H1 (cell line): ENCODE measurements around the gene BAG1. TPM values are rescaled to one million over a fixed set of nuclear protein-coding genes. Genes with fewer than 3 reads are reported as not detected.

Experiments used
- CTCF ChIP-seq, 3 experiments: IDR thresholded peaks; 1 replicate in 2 of 3; 2 replicates in 1 of 3; pipeline versions ENCODE4 v1.5.1 to v1.6.1; 2011; ENCODE audit warnings: low read length in 3 of 3, mild to moderate bottlenecking in 3 of 3, inconsistent platforms in 2 of 3, low read depth in 1 of 3, moderate library complexity in 1 of 3; ENCODE audit not compliant: insufficient read depth in 1 of 3; ENCODE audit errors: control extremely low read depth in 1 of 3
- RXRA ChIP-seq: IDR thresholded peaks from 2 replicates; pipeline ENCODE4 v1.6.1; 2011; ENCODE audit warnings: low read depth, mild to moderate bottlenecking, low read length, moderate library complexity; ENCODE audit not compliant: insufficient read depth
- SRF ChIP-seq: IDR thresholded peaks from 2 replicates; pipeline ENCODE4 v1.6.1; 2011; ENCODE audit warnings: mild to moderate bottlenecking, low read depth, low read length, moderate library complexity
- TAF1 ChIP-seq: IDR thresholded peaks from 2 replicates; pipeline ENCODE4 v1.6.1; 2011; ENCODE audit warnings: mild to moderate bottlenecking, low read depth, low read length
- polyA plus RNA-seq, 7 experiments: library from polyadenylated mRNA; depleted of rRNA in 3 of 7; stranded (reverse) in 5 of 7; unstranded in 2 of 7; fragments of >200 nt in 5 of 7; fragments of 200-250 nt in 2 of 7; gene quantifications; 1 replicate in 5 of 7; 2 replicates in 1 of 7; 4 replicates in 1 of 7; pipeline versions ENCODE4 v1.2.1 to v1.2.3, GENCODE V29; 2011 to 2013; ENCODE audit warnings: missing spikeins in 2 of 7, mixed read lengths in 2 of 7
- total RNA-seq: library from RNA; stranded (reverse); fragmentation: NEBNext Ultra II Directional; extraction: Animal tissue kit (Norgen Biotek cat#: 25700); gene quantifications from 2 replicates; pipeline ENCODE4 v1.2.1, GENCODE V29; 2021

Gene BAG1
- total and polyA plus RNA-seq, 2 of the 8 experiments (the other 6 are each of a cell fraction or from before 2014, with no cell fraction given) = 14.7 to 59.8 TPM

GRCh38 chr9:33255471-33255870, 9.0 kb downstream of the BAG1 start (continued):
- TF ChIP-seq CTCF (IDR thresholded peaks at IDR 0.05; ENCODE audit: control extremely low read depth in 1 of 3, insufficient read depth in 1 of 3, low read depth in 1 of 3, low read length in 3 of 3) = no peak
- no peak for TF ChIP-seq RXRA
- no peak for TF ChIP-seq TAF1
- TF ChIP-seq SRF = no peak
- TF ChIP-seq, all 59 proteins: peak for 0
